ENCODE results near the gene ZSWIM4.
"Not testable (repeated sequence)": the region's sequence is repeated elsewhere in the genome, so short reads cannot be mapped to it uniquely, and the experiment has no call there.

The ZSWIM4 gene

DNA sequence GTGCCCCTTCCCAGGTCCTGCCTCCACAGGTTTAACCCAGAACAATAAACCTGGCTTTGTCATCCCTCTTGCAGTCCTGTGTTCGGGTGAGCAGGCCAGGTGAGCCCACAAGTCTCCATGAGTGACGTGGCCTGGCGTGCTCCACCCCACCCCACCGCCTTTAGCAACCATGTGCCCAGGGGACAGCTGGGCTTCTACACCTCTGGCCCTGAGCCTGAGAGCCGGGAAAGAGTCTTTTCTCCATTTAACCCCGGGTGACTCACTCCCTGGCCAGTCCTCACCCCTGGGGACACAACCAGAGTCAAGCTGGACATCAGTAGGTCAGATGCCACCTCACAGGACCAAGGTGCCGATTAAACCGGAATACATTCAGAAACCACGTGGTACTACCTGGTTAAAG, 16.8 kb upstream of the ZSWIM4 start:
- DNase-seq (ENCODE audit: low spot score), result no peak

- no peak for DNase-seq (ENCODE audit: low spot score)
Measured at GRCh38 chr19:13778847-13779246, 16.4 kb upstream of the ZSWIM4 start.

- DNase-seq (ENCODE audit: low spot score), result not testable (repeated sequence)
Measured at GRCh38 chr19:13779794-13780193, 15.4 kb upstream of the ZSWIM4 start.

- DNase-seq (ENCODE audit: low spot score), result no peak
Measured at GRCh38 chr19:13781547-13781946, 13.7 kb upstream of the ZSWIM4 start.

GRCh38 chr19:13782537-13782936, 12.7 kb upstream of the ZSWIM4 start:
- DNase-seq (ENCODE audit: low spot score), result no peak

- no peak for DNase-seq (ENCODE audit: low spot score)
Measured at GRCh38 chr19:13783565-13784500, 11.4 kb upstream of the ZSWIM4 start.

- DNase-seq (ENCODE audit: low spot score), result peak; percentile 54
Measured at GRCh38 chr19:13784731-13785452, 10.4 kb upstream of the ZSWIM4 start.

DNA sequence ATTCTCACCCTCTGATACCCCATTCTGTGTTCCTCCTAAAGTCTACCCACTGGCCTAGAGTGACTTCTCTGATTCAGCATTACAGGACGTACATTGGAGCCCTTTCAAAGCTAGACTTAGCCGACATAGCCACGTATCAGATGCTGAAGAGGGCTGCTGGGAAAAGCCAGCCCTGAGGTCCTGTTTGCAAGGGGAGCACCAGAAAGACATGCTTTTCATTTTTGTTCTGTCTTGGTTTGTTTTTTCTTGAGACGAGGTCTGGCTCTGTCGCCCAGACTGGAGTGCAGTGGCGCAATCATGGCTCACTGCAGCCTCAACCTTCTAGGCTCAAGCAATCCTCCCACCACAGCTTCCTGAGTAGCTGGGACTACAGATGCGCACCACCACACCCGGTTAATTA, 6.3 kb upstream of the ZSWIM4 start:
- no peak for DNase-seq (ENCODE audit: low spot score)

DNA sequence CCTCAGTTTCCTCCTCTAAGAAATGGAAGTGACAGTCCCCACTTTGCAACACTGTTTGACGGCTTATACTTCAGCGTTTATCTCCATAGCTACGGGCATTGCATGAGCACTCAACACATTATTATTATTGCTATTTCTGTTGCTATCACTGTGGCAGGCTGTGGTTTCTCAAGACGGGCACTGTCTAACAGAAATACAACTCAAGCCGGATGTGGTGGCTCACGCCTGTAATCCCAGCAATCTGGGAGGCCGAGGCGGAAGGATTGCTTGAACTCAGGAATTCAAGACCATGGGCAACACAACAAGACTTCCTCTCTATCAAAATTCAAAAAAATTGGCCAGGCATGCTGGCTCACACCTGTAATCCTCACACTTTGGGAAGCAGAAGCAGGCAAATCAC, 4.9 kb upstream of the ZSWIM4 start:
- no peak for DNase-seq (ENCODE audit: low spot score)

- not testable (repeated sequence) for DNase-seq (ENCODE audit: low spot score)
Measured at GRCh38 chr19:13793317-13793716, 1.9 kb upstream of the ZSWIM4 start.

DNA sequence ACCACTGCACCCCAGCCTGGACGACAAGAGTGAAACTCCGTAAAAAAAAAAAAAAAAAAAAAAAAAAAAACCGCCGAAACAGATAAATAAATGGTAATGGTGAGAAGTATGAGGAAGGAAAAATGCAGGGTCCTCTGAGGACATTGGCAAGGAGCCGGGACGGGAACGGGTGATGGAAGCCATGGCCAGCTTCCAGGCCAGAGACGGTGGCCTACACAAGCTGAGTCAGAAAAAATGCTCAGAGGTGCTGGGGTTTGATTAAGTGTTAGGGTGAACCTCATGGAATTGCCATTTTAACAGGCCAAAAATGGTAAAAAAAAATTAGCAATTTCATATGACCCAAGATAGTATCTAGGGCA, 866 bp upstream of the ZSWIM4 start:
- peak; percentile 39 for DNase-seq (ENCODE audit: low spot score)

DNA sequence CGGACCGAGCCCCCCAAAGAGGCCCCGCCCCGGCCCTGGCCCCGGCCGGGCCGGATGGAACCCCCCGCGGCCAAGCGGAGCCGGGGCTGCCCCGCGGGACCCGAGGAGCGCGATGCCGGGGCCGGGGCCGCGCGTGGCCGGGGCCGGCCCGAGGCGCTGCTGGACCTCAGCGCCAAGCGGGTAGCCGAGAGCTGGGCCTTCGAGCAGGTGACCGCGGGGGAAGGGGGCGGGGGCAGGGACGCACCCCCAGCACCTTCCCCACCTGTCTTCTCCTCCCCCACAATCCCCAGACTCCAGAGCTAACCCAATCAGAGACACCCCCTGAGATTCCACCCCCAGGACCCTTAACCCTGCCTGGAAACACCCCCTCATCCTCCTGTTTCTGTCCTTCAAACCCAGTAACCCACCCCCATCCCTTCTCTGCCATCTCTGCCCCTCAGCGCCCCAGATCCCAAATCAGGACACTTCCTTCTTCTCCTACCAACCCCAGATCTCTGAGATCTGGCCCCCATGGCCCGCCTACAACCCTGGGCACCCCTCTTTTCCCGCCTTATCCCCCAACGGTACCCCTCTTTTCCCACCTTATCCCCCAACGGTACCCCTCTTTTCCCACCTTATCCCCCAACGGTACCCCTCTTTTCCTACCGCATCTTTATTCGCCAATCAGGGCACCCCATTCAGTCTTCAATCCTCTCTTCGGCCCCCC, 505 bp downstream of the ZSWIM4 start:
- DNase-seq (ENCODE audit: low spot score), result no peak

DNA sequence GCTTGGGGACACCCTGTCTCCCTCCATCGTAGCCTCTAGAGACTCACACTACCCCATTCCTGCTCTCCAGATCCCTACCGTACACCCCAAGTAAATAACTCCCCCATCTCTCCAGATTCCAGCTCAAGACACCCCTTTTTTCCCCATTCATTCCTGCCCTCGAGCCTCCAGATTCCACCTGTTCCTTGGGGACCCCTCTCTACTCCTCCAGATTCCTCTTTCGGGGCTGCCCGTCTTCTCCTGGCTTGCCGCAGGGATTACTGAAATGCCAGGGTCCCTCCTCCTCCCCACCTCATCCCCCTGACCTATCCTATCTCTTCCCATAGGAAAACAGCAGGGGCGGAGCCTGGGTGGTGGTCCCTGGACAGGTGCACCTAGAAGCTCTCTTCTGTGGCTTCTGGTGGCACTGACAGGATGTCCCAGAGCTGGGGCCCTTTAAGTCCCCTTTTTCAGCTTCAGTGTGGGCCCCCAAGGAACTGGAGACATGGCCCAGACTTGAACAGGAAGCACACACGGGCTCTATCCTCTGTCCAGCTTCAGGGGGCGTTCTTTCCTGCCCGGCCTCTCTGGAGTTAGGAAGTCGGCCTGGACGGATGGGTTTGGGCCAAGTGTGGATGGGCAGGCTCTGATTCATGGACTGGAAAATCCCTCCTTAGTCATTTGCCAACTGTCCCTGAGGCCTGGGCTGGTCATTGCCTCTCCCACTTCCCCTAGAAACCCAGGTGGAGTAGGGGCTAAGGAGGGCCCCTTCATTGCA, 1.2 kb downstream of the ZSWIM4 start:
- no peak for DNase-seq (ENCODE audit: low spot score)

DNA sequence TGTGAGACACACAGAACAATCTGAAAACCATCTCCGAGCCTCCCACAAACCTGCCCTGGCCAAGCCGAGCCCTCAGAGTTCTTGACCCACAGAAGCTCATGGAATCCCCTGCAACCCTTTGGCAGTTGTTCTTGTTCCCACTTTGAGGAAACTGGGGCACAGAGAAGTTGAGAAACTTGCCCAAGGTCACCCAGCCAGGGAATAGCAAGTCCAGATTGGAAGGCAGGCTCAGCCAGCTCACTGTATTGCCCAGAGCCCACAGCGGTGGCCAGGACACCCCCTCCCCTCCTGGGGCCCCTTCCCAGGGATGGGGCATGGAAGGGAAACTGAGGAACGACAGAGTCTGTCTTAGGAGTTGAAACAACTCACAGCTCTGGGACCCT, 1.8 kb downstream of the ZSWIM4 start:
- DNase-seq (ENCODE audit: low spot score), result no peak

DNA sequence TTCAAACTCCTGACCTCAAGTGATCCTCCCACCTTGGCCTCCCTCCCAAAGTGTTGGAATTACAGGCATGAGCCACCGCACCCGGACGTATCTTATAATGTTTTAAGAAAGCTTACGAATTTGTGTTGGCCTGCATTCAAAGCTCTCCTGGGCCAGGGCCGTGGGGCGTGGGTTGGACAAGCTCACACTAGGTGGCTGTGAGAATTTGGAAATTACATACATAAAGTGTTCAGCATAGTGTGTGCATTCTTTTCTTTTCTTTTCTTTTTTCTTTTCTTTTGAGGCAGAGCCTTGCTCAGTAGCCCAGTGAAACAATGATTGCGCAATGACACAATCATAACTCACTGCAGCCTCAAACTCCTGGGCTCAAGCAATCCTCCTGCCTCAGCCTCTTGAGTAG, 2.6 kb downstream of the ZSWIM4 start:
- no peak for DNase-seq (ENCODE audit: low spot score)

- DNase-seq (ENCODE audit: low spot score), result no peak
Measured at GRCh38 chr19:13799669-13800068, 4.4 kb downstream of the ZSWIM4 start.

DNA sequence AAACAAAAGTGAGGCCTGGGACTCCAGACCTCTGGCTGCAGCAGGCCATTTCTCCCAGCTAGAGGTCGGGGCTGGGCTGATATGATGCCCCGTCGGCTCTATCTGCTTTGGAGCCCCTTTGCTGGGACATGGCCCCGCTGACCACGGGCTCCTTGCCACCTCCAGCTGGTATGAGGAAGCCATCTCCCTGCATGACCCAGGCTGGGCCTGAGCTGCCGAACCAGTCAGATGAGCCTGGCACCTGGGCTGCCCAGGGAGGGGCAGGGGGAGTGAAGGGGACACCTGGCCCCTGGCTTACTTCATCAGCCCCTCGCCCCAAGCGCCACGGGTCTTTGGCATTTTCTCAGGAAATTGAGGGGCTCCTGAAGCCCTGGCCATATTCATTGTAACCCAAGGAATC, 7.8 kb downstream of the ZSWIM4 start:
- DNase-seq (ENCODE audit: low spot score), result no peak

GRCh38 chr19:13804830-13805683, 9.8 kb downstream of the ZSWIM4 start:
- DNase-seq (ENCODE audit: low spot score), result no peak

- DNase-seq (ENCODE audit: low spot score), result no peak
Measured at GRCh38 chr19:13806728-13807127, 11.5 kb downstream of the ZSWIM4 start.

- DNase-seq (ENCODE audit: low spot score), result no peak
Measured at GRCh38 chr19:13807421-13808021, 12.3 kb downstream of the ZSWIM4 start.

GRCh38 chr19:13808856-13809255, 13.6 kb downstream of the ZSWIM4 start:
- DNase-seq (ENCODE audit: low spot score), result no peak
